Coronary artery (tissue), 2 donors: ENCODE results near the gene CADPS.
A peak's percentile ranks its signal among the peaks of the same experiment; 100 is the strongest.

Experiments used
- DNase-seq: peaks from one replicate; pipeline ENCODE4 v3.0.0-alpha.2; 2017; ENCODE audit warnings: low spot score
- H3K27ac ChIP-seq, 2 donors: fragments of 200-600 bp; sonication (generic); one replicate each; pipeline ENCODE4 v1.5.1; 2016 to 2019
- H3K4me3 ChIP-seq: fragments of 200-600 bp; sonication (generic); 2 replicates; pipeline ENCODE4 v1.5.1; 2016; ENCODE audit warnings: mild to moderate bottlenecking, moderate library complexity
- CTCF ChIP-seq: fragments of 200-600 bp; sonication (generic); IDR thresholded peaks from one replicate; pipeline ENCODE4 v1.5.1; 2019; ENCODE audit warnings: antibody characterized with exemption

The CADPS gene

GRCh38 chr3:62873761-62874710 lies 1.2 kb downstream of the CADPS start:
- peak overlapping the region; percentile 72 for H3K4me3 ChIP-seq
- H3K27ac ChIP-seq, result no peak overlapping the region
- TF ChIP-seq CTCF, result no peak
- no peak for DNase-seq

- no peak for TF ChIP-seq CTCF
- no peak for DNase-seq
- H3K4me3 ChIP-seq, result peak overlapping the region; percentile 72
- no peak overlapping the region for H3K27ac ChIP-seq
These were observed 1.8 kb downstream of the CADPS start for GRCh38 chr3:62873451-62873760.

- Histone ChIP-seq H3K27ac (no peak overlapping the region), H3K4me3 (no peak overlapping the region)
- no peak for TF ChIP-seq CTCF
- no peak for DNase-seq
These were observed 2.9 kb downstream of the CADPS start for GRCh38 chr3:62872318-62872717.

GRCh38 chr3:62870321-62870720 lies 4.9 kb downstream of the CADPS start:
- no peak for DNase-seq
- Histone ChIP-seq H3K27ac (no peak overlapping the region), H3K4me3 (no peak overlapping the region)
- no peak for TF ChIP-seq CTCF

GRCh38 chr3:62863648-62864047 lies 11.6 kb downstream of the CADPS start:
- Histone ChIP-seq H3K27ac (no peak overlapping the region), H3K4me3 (no peak overlapping the region)
- TF ChIP-seq CTCF, result no peak
- DNase-seq, result no peak

- H3K27ac ChIP-seq, result no peak overlapping the region
- TF ChIP-seq CTCF, result no peak
- DNase-seq, result no peak
- no peak overlapping the region for H3K4me3 ChIP-seq
These were observed 15.9 kb downstream of the CADPS start for GRCh38 chr3:62859203-62859791.

- no peak overlapping the region for H3K4me3 ChIP-seq
- DNase-seq, result no peak
- H3K27ac ChIP-seq, result no peak overlapping the region
- no peak for TF ChIP-seq CTCF
These were observed 29.2 kb downstream of the CADPS start for GRCh38 chr3:62845996-62846395.
